Central memory CD8-positive, alpha-beta T cell (primary cell): Measurements from ENCODE around the gene ABCB9.
"Not testable (repeated sequence)": the region's sequence is repeated elsewhere in the genome, so short reads cannot be mapped to it uniquely, and the experiment has no call there.

Experiments
- ATAC-seq: fragments of 150-1000 bp; cut with Tn5 transposase; replicated peaks from 2 replicates; pipeline ENCODE4 v1.10.0; 2022; ENCODE audit warnings: mild to moderate bottlenecking, moderate FRiP score, moderate number of reproducible peaks; ENCODE audit not compliant: poor library complexity, severe bottlenecking; ENCODE audit errors: extremely low read depth
- DNase-seq, 2 donors: peaks; one replicate each; pipeline ENCODE4 v3.0.0; 2021; ENCODE audit warnings: low spot score in 2 of 2
- H3K27ac Mint-ChIP-seq: one replicate; pipeline ENCODE4 v1.8.0; 2022; ENCODE audit warnings: low read depth, mild to moderate bottlenecking, moderate library complexity, mixed read lengths
- H3K27me3 Mint-ChIP-seq: one replicate; pipeline ENCODE4 v1.8.0; 2022; ENCODE audit warnings: mixed read lengths
- H3K36me3 Mint-ChIP-seq: one replicate; pipeline ENCODE4 v1.8.0; 2022; ENCODE audit warnings: mild to moderate bottlenecking, moderate library complexity, mixed read lengths; ENCODE audit not compliant: insufficient read depth
- H3K4me1 Mint-ChIP-seq: one replicate; pipeline ENCODE4 v1.8.0; 2022; ENCODE audit warnings: mixed read lengths
- H3K4me3 Mint-ChIP-seq: one replicate; pipeline ENCODE4 v1.8.0; 2022; ENCODE audit warnings: mild to moderate bottlenecking, moderate library complexity, mixed read lengths
- H3K9me3 Mint-ChIP-seq: one replicate; pipeline ENCODE4 v1.8.0; 2022; ENCODE audit warnings: mixed read lengths

ABCB9 gene

DNA sequence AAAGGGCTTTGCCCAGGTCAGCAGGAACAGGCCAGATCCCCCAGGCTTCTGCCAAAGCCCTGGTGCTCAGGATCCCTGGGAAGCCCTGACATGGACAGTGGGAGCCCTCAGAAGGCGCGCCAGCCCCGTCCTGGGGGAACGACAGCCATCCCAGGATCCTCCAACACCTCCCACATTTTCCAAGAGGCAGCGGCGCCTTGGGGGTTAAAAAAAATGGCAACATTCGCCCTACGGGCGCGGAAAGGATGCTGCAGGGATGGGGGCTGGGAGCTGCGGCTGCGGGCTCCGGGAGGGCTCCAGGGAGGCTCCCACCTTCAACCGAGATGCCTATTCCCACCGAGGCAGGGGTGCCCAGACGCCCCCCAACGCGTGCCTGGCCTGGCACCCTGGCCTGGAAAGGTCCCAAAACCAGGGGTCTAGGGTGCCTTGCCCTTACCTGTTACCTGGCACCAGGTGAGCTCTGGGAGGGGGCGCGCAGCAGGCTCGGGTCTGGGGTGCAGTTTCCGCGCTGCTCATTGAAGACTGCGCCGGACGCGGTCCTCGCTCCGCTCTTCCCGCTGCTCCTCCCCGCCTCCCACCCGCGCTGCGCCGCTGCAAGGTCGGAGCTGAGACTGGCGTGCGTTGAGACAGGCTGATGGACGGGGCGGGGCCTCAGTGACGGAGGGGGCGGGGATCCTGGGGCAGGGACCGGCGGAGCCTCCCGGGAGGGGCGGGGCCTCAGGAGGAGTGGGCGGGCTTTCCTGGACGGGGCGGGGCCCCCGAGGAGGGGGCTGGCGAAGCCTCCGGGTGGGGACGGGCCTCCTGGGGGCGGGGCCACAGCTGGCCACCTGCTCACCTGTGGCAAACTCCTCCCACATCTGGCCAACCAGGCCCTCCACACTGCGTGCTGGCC, at the start of gene ABCB9:
Gene ABCB9 (minus strand): TSS at position 613 of the 892 bp plus-strand sequence. CDS start 6,228 bp downstream, outside the sequence.
- Mint-ChIP-seq H3K4me1 (no peaks in the 10 kb centered on the region), H3K4me3 (peak within 1 kb of the TSS; percentile 49), H3K36me3 (no peaks in the 10 kb centered on the region), H3K27me3 (no peaks in the 10 kb centered on the region), H3K9me3 (no peaks in the 10 kb centered on the region), H3K27ac (no peak within 1 kb of the TSS)
- peak; percentile 71 to 79 for DNase-seq
- peak; percentile 96 for ATAC-seq

DNA sequence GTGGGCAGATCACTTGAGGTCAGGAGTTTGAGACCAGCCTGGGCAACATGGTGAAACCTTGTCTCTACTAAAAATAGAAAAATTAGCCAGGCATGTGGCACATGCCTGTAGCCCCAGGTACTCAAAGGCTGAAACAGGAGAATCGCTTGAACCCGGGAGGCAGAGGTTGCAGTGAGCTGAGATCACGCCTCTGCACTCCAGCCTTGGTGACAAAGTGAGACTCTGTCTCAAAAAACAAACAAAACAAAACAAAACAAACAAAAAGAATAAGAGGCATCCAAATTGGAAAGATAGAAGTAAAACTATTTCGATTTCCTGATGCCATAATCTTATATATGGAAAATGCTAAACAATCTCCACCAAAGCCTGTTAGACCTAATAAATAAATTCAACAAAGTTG, 48.2 kb upstream of the ABCB9 start:
- H3K4me1 Mint-ChIP-seq, DNase-seq, H3K27ac Mint-ChIP-seq, H3K27me3 Mint-ChIP-seq, H3K9me3 Mint-ChIP-seq, ATAC-seq, H3K4me3 Mint-ChIP-seq, H3K36me3 Mint-ChIP-seq: not testable (repeated sequence)

DNA sequence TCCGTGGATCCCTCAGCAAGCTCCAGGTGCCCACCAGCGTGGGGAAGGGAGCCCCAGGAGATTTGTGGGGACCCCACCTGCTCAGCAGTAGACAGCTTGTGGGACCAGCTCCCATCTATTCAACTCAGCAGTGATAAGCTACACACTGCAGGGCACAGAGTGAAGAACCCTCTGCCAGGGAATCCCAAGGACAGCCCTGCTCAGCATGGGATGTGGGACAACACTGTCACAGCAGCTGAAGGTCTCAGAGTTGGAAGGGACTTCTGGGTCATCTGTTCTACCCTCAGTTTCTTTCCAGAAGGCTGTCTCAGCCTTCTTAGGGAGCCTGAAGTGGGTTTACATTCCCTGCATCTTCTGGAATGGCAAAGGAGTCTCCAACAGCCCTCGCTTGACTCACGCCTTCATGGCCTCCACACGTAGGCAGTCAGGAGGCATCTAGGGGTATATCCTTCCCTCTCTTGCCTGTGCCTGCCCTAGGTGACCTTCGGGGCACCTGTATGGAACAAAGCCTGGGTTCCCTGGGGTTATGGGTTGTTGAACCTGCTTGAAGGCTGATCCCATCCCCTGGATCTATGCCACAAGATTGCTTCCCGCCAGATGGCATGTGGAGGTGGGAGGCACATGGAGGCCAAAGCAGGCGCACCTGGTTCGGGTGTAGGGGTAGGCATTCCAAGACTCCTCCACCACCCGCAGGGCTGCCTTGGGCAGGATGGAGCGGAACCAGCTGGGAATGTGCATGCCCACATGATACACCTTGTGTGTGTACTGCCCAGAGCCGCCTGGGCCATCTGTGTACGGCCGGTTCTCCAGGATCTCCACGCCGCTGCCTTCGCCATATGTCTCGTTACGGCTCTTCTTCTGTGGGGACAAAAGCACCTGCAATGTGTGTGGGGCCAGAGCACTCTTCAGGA, 47.2 kb upstream of the ABCB9 start:
- Mint-ChIP-seq H3K36me3 (peaks cover 2% of the 10 kb centered on the region), H3K4me1 (no peaks in the 10 kb centered on the region), H3K27me3 (no peaks in the 10 kb centered on the region), H3K4me3 (no peak overlapping the region), H3K9me3 (no peaks in the 10 kb centered on the region), H3K27ac (no peak overlapping the region)
- DNase-seq (no peak), ATAC-seq (no peak)

DNA sequence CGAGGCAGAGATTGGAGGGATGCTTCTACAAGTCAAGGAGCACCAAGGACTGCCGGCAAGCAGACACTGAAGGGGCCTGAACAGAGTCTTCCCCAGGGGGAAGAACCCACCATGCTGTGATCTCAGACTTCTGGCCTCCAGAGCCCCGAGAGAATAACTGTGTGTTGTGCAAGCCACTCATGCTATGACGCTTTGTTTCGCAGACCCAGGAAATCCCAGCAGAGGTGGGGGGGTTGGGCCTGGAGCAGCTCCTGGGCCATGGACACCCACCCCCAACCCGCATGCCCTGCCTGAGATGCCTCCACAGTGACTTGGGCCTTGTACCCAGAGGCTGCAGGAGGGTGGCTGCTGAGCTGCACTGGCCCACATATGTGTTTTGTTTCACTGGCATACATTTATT, 45.4 kb upstream of the ABCB9 start:
- Mint-ChIP-seq H3K27ac (no peak overlapping the region), H3K9me3 (no peaks in the 10 kb centered on the region), H3K4me3 (no peak overlapping the region), H3K36me3 (peaks cover 3% of the 10 kb centered on the region), H3K27me3 (no peaks in the 10 kb centered on the region), H3K4me1 (no peaks in the 10 kb centered on the region)
- DNase-seq (no peak), ATAC-seq (no peak)

DNA sequence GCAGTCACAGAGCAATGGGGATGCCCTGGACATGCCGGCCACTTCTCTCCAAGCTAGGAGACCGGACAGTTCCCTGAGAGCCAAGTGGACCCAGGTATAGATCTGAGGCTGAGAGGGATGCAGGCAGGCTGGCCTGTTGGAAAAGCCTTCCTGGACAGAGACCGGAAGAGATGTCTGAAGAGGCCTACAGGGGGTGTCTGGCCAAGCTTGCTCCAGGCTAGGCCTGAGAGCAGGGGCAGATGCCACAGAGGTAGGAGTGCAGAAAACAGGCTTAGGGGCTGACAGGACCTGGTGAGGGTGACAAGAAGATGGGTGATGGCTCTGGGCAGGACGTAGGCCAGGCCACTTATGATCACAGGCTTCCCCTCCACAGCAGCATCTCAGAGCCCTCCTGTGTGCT, 44.4 kb upstream of the ABCB9 start:
- Mint-ChIP-seq H3K9me3 (no peaks in the 10 kb centered on the region), H3K4me3 (no peak overlapping the region), H3K27ac (no peak overlapping the region), H3K27me3 (no peaks in the 10 kb centered on the region), H3K36me3 (peaks cover 3% of the 10 kb centered on the region), H3K4me1 (no peaks in the 10 kb centered on the region)
- DNase-seq (no peak), ATAC-seq (no peak)

DNA sequence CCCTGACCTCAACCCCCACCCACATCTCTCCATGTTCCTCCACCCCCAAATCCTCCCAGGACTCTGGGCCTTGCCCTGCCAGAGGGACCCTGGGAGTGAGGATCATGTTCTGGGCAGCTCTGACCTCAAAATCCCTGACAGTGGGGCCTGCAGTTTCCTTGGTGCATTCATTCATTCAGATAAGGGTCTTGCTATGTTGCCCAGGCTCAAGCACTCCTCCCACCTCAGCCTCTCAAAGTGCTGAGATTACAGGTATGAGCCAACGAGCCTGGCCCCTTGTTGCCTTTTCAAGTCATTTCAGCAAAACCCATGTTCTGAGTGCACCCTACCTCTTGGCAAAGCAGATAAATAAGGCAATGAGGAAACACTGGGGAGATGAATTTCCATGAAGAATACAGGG, 43.8 kb upstream of the ABCB9 start:
- ATAC-seq (no peak), DNase-seq (no peak)
- Mint-ChIP-seq H3K4me1 (no peaks in the 10 kb centered on the region), H3K27ac (no peak overlapping the region), H3K36me3 (peaks cover 3% of the 10 kb centered on the region), H3K27me3 (no peaks in the 10 kb centered on the region), H3K4me3 (no peak overlapping the region), H3K9me3 (no peaks in the 10 kb centered on the region)

DNA sequence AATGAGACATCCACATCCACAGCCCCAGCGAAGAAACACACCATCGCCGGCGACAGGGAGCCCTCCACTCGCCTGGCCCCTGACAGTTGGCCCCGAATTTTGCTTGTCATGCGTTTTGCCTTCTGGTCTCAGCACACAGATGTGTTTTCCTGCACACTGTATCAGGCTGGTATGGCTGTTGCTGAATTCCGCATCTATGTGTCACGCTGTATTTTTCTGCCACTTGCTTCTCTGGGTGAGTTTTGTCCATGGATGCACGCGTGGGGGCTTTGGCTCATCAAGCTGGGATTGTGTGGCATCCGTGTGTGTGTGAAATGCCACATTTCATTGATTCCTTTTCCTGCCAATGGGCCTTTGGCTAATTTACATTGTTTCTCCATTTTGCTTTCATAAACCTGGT, 40.7 kb upstream of the ABCB9 start:
- Mint-ChIP-seq H3K27me3 (no peaks in the 10 kb centered on the region), H3K27ac (no peak overlapping the region), H3K9me3 (no peaks in the 10 kb centered on the region), H3K36me3 (peaks cover 6% of the 10 kb centered on the region), H3K4me3 (no peak overlapping the region), H3K4me1 (no peaks in the 10 kb centered on the region)
- ATAC-seq (no peak), DNase-seq (no peak)

DNA sequence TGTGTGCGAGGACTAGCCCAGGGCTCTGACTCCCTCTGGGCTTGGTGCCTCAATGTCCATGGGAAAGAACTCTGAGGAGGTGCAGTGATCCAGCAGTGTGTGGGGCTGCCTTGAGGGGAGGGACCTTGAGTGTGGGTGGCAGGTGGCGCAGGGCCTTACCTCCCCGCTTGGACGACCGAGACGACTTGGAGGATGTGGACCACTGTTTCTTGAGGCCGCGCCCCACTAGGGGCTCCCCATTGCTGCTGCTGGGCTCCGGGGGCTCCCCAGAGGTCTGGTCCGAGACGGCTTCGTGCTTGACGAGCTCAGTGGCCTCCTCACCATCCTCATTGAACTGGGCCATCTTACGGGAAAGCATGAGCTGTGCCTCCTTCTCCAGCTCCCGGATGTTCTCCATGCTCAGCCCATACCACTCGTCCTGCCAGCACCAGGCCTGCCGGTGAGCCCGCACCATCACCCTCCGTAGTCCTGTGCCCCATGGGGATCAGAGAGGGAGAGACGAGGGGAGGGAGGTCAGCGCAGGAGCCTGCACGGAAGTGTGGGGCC, 38.9 kb upstream of the ABCB9 start:
- Mint-ChIP-seq H3K4me3 (no peak overlapping the region), H3K27me3 (no peaks in the 10 kb centered on the region), H3K27ac (no peak overlapping the region), H3K36me3 (peaks cover 7% of the 10 kb centered on the region), H3K4me1 (no peaks in the 10 kb centered on the region), H3K9me3 (no peaks in the 10 kb centered on the region)
- ATAC-seq (no peak), DNase-seq (no peak)

DNA sequence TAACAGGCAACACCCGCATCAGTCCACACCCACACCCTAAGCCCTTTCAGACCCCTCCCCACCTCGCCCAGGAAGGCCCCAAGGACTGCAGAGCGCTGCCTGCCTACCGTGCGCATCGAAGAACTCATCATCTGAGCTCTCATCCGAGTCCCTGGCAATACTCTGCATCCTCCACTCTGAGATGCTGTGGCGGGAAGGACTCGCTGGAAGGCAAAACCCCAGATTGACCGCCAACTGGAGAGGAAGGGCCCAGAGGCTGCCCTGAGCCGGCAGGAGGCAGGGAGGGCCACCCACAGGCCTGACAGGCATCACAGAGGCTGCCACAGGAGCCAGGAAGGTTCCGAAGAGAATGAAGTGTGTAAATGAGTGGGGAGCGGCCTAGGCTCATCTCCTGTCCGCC, 38.0 kb upstream of the ABCB9 start:
- H3K4me1 Mint-ChIP-seq = no peaks in the 10 kb centered on the region
- ATAC-seq = no peak
- no peak overlapping the region for H3K27ac Mint-ChIP-seq
- DNase-seq = no peak
- no peak overlapping the region for H3K4me3 Mint-ChIP-seq
- peaks cover 7% of the 10 kb centered on the region for H3K36me3 Mint-ChIP-seq
- H3K27me3 Mint-ChIP-seq = no peaks in the 10 kb centered on the region
- H3K9me3 Mint-ChIP-seq = no peaks in the 10 kb centered on the region

DNA sequence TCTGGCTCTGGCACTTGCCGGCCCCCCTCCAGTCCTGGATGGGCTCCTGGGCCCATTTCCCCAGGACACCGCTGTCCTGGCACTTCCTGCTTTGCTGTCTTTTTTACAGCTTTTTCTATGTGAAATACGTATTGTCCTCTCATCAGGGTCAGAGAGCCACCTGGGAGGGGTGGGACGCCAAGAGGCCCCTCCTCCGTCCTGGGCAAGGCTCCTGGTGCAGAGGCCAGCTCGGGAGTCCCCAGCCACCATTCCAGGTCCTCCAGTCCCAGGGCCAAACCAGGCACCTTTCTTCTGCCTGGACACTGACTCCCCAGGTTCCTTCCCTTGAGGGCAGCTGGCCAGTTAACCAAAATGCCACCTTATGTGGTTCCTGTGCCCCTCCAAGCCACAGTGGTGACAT, 37.0 kb upstream of the ABCB9 start:
- H3K9me3 Mint-ChIP-seq = no peaks in the 10 kb centered on the region
- H3K36me3 Mint-ChIP-seq = peaks cover 7% of the 10 kb centered on the region
- ATAC-seq (no peak), DNase-seq (no peak)
- no peak overlapping the region for H3K27ac Mint-ChIP-seq
- no peak overlapping the region for H3K4me3 Mint-ChIP-seq
- H3K4me1 Mint-ChIP-seq = no peaks in the 10 kb centered on the region
- no peaks in the 10 kb centered on the region for H3K27me3 Mint-ChIP-seq

DNA sequence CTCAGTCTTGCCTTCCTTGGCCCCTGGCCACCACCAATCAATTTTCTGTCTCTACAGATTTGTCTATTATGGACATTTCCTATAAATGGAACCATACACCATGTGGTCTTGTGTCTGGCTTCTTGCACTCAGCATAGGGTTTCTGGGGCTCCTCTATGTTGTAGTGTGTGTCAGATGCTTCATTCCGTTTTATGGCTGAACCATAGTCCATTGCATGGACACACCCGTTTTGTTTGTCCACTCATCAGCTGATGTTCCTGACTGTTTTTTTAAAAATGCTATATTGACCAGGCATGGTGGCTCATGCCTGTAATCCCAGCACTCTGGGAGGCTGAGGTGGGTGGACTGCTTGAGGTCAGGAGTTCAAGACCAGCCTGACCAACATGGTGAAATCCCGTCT, 35.2 kb upstream of the ABCB9 start:
- H3K4me1 Mint-ChIP-seq = no peaks in the 10 kb centered on the region
- DNase-seq = no peak
- no peak overlapping the region for H3K27ac Mint-ChIP-seq
- peaks cover 4% of the 10 kb centered on the region for H3K36me3 Mint-ChIP-seq
- no peaks in the 10 kb centered on the region for H3K9me3 Mint-ChIP-seq
- ATAC-seq = no peak
- H3K27me3 Mint-ChIP-seq = no peaks in the 10 kb centered on the region
- no peak overlapping the region for H3K4me3 Mint-ChIP-seq

DNA sequence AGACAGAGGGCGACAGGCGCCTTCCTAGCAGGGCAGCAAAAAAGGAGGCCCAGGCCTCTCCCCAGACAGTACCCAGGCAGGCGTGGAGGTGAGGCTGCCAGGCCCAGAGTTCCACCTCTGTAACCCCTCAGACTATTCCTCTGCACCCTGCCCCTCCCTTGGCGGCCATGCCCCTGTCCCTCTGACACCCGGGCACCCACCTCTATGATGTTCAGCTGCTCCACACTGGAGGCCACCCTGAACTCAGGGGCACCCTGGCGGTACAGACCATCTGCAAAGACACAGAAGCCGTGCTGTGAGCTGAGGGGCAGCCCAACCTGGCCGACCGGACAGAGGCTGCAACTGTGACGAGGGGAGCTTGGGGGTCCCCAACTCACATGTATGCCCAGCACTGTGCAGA, 34.3 kb upstream of the ABCB9 start:
- H3K4me3 Mint-ChIP-seq = no peak overlapping the region
- H3K27me3 Mint-ChIP-seq = no peaks in the 10 kb centered on the region
- H3K27ac Mint-ChIP-seq = no peak overlapping the region
- H3K4me1 Mint-ChIP-seq = no peaks in the 10 kb centered on the region
- ATAC-seq = no peak
- no peaks in the 10 kb centered on the region for H3K9me3 Mint-ChIP-seq
- no peak for DNase-seq
- peaks cover 4% of the 10 kb centered on the region for H3K36me3 Mint-ChIP-seq
